H1 (cell line): ENCODE measurements around the gene PHF1. TPM values are rescaled to one million over a fixed set of nuclear protein-coding genes. Genes with fewer than 3 reads are reported as not detected.
A peak's percentile ranks its signal among the peaks of the same experiment; 100 is the strongest.

Source experiments
- CTCF ChIA-PET: fragments of 300-600 bp; sonication (Branson Sonifier 250); formaldehyde crosslinking; loops from one replicate; lab custom pipeline; 2021; ENCODE audit not compliant: partially characterized antibody; lab: Charles Lee
- POLR2A ChIA-PET: fragments of 300-600 bp; sonication (Branson Sonifier 250); formaldehyde crosslinking; loops from one replicate; lab custom pipeline; 2021; ENCODE audit warnings: inconsistent platforms; ENCODE audit not compliant: partially characterized antibody; lab: Charles Lee
- DNase-seq, 2 experiments: peaks; one replicate each; pipeline versions ENCODE4 v3.0.0 to v3.0.0-alpha.2; 2010 to 2022; ENCODE audit warnings: low spot score in 2 of 2, low read depth in 1 of 2, mixed read lengths in 1 of 2
- FAIRE-seq: peaks from 2 replicates; lab custom pipeline; 2011; peaks lifted over from hg19 to GRCh38; lab: Jason Lieb, UNC
- H2AFZ ChIP-seq: 2 replicates; pipeline ENCODE4 v1.8.1; 2012; ENCODE audit warnings: low read length, inconsistent platforms
- H2AK5ac ChIP-seq: 2 replicates; pipeline ENCODE4 v1.6.1; 2013; ENCODE audit warnings: low read depth, low read length
- H2BK120ac ChIP-seq: replicated peaks from 2 replicates; pipeline ENCODE3; 2013; ENCODE audit warnings: low read depth, low read length, inconsistent platforms
- H2BK12ac ChIP-seq: 2 replicates; pipeline ENCODE4 v1.6.1; 2013; ENCODE audit warnings: low read depth, low read length
- H2BK15ac ChIP-seq: 2 replicates; pipeline ENCODE4 v1.6.1; 2013; ENCODE audit warnings: low read length
- H2BK20ac ChIP-seq: 2 replicates; pipeline ENCODE4 v1.6.1; 2013; ENCODE audit warnings: low read length
- H2BK5ac ChIP-seq: 2 replicates; pipeline ENCODE4 v1.6.1; 2013; ENCODE audit warnings: low read depth, low read length
- H3K14ac ChIP-seq: 2 replicates; pipeline ENCODE4 v1.6.1; 2013; ENCODE audit warnings: inconsistent platforms; ENCODE audit not compliant: insufficient read length
- H3K18ac ChIP-seq: 2 replicates; pipeline ENCODE4 v1.6.1; 2013; ENCODE audit warnings: low read length; ENCODE audit errors: extremely low read depth
- H3K23ac ChIP-seq: 2 replicates; pipeline ENCODE4 v1.6.1; 2013; ENCODE audit warnings: inconsistent platforms; ENCODE audit not compliant: insufficient read length
- H3K23me2 ChIP-seq: 2 replicates; pipeline ENCODE4 v1.6.1; 2013; ENCODE audit warnings: low read depth, low read length
- H3K27ac ChIP-seq: 2 replicates; pipeline ENCODE4 v1.6.1; 2011; ENCODE audit warnings: low read depth, low read length, inconsistent platforms
- H3K27me3 ChIP-seq, 4 experiments: replicated peaks in 1 of 4; 1 replicate in 1 of 4; 2 replicates in 3 of 4; pipeline versions ENCODE4 v1.6.1 to v1.8.1; 2011 to 2013; ENCODE audit warnings: low read length in 3 of 4, mild to moderate bottlenecking in 3 of 4, inconsistent platforms in 2 of 4, mixed read lengths in 2 of 4, moderate library complexity in 1 of 4; ENCODE audit not compliant: control insufficient read depth in 3 of 4, insufficient read depth in 3 of 4; ENCODE audit errors: extremely low read depth in 1 of 4
- H3K36me3 ChIP-seq, 4 experiments: 2 replicates each; pipeline versions ENCODE4 v1.6.1 to v1.8.1; 2011 to 2013; ENCODE audit warnings: mild to moderate bottlenecking in 4 of 4, low read length in 3 of 4, moderate library complexity in 2 of 4, control low read depth in 1 of 4, inconsistent platforms in 1 of 4; ENCODE audit not compliant: insufficient read depth in 4 of 4, control insufficient read depth in 2 of 4
- H3K4ac ChIP-seq: replicated peaks from 2 replicates; pipeline ENCODE3; 2013; ENCODE audit warnings: low read length, low read depth, mixed read lengths, inconsistent platforms; ENCODE audit not compliant: insufficient read length
- H3K4me1 ChIP-seq, 4 experiments: replicated peaks in 1 of 4; 1 replicate in 1 of 4; 2 replicates in 3 of 4; pipeline versions ENCODE4 v1.6.1 to v1.8.1; 2011 to 2013; ENCODE audit warnings: low read length in 3 of 4, inconsistent platforms in 2 of 4, mixed read lengths in 1 of 4; ENCODE audit not compliant: insufficient read depth in 4 of 4, control insufficient read depth in 3 of 4
- H3K4me2 ChIP-seq, 2 experiments: 2 replicates each; pipeline versions ENCODE4 v1.6.1 to v1.8.1; 2011 to 2013; ENCODE audit warnings: low read depth in 2 of 2, low read length in 2 of 2, control low read depth in 1 of 2, inconsistent platforms in 1 of 2, mild to moderate bottlenecking in 1 of 2; ENCODE audit not compliant: insufficient read depth in 1 of 2
- H3K4me3 ChIP-seq, 4 experiments: fragments of 200-600, 300-600 bp in 1 of 4; sonication (generic), shearing (Covaris generic), sonication (Bioruptor Twin) in 1 of 4; 2 replicates each; pipeline versions ENCODE4 v1.5.1 to v1.8.1; 2011 to 2016; ENCODE audit warnings: low read length in 4 of 4, low read depth in 3 of 4, control low read depth in 2 of 4, inconsistent platforms in 2 of 4, mild to moderate bottlenecking in 2 of 4, mixed read lengths in 1 of 4, moderate library complexity in 1 of 4; ENCODE audit not compliant: insufficient read depth in 2 of 4; ENCODE audit errors: extremely low read depth in 1 of 4
- H3K56ac ChIP-seq: replicated peaks from 2 replicates; pipeline ENCODE3; 2013; ENCODE audit warnings: low read depth, mild to moderate bottlenecking, mixed read lengths, low read length, inconsistent platforms; ENCODE audit not compliant: insufficient read length
- H3K79me1 ChIP-seq: 2 replicates; pipeline ENCODE4 v1.6.1; 2013; ENCODE audit warnings: low read depth, low read length, control low read depth
- H3K79me2 ChIP-seq, 2 experiments: 2 replicates each; pipeline versions ENCODE4 v1.6.1 to v1.8.1; 2012 to 2013; ENCODE audit warnings: low read length in 2 of 2, mild to moderate bottlenecking in 2 of 2, inconsistent platforms in 1 of 2; ENCODE audit not compliant: insufficient read depth in 2 of 2, control insufficient read depth in 1 of 2
- H3K9ac ChIP-seq, 4 experiments: replicated peaks in 1 of 4; 1 replicate in 1 of 4; 2 replicates in 3 of 4; pipeline versions ENCODE4 v1.6.1 to v1.8.1; 2011 to 2013; ENCODE audit warnings: low read depth in 3 of 4, low read length in 3 of 4, control low read depth in 2 of 4, mild to moderate bottlenecking in 2 of 4, moderate library complexity in 2 of 4, inconsistent platforms in 1 of 4; ENCODE audit errors: extremely low read depth in 1 of 4
- H3K9me3 ChIP-seq, 2 experiments: 2 replicates each; pipeline versions ENCODE4 v1.6.1 to v1.8.1; 2012 to 2013; ENCODE audit warnings: mild to moderate bottlenecking in 2 of 2, moderate library complexity in 2 of 2, control low read depth in 1 of 2, inconsistent platforms in 1 of 2, low read depth in 1 of 2, low read length in 1 of 2, mixed read lengths in 1 of 2; ENCODE audit not compliant: insufficient read depth in 2 of 2
- H4K20me1 ChIP-seq, 2 experiments: replicated peaks in 1 of 2; 2 replicates each; pipeline versions ENCODE3 to v1.8.1; 2011 to 2013; ENCODE audit warnings: inconsistent platforms in 2 of 2, low read length in 2 of 2, mild to moderate bottlenecking in 1 of 2; ENCODE audit not compliant: insufficient read depth in 2 of 2, control insufficient read depth in 1 of 2
- H4K5ac ChIP-seq: 2 replicates; pipeline ENCODE4 v1.6.1; 2013; ENCODE audit warnings: low read length, low read depth, mixed read lengths, inconsistent platforms; ENCODE audit not compliant: insufficient read length
- H4K8ac ChIP-seq: 2 replicates; pipeline ENCODE4 v1.8.0; 2013; ENCODE audit warnings: mild to moderate bottlenecking, moderate library complexity, low read length, inconsistent platforms; ENCODE audit not compliant: insufficient read depth; ENCODE audit errors: extremely low read depth
- H4K91ac ChIP-seq: replicated peaks from 2 replicates; pipeline ENCODE3; 2013; ENCODE audit warnings: low read length, mixed read lengths, inconsistent platforms; ENCODE audit not compliant: insufficient read length
- KDM5A ChIP-seq: fragments of 200-600 bp; IDR thresholded peaks from 2 replicates; pipeline ENCODE4 v1.7.1; 2012; ENCODE audit warnings: mild to moderate bottlenecking, low read length, inconsistent platforms, mixed read lengths
- MAX ChIP-seq: IDR thresholded peaks from 2 replicates; pipeline ENCODE4 v1.6.1; 2012; ENCODE audit warnings: inconsistent platforms
- SIN3A ChIP-seq, 2 experiments: IDR thresholded peaks in 1 of 2; conservative IDR thresholded peaks in 1 of 2; 2 replicates each; pipeline ENCODE4 v1.6.1; 2011 to 2012; ENCODE audit warnings: low read length in 2 of 2, improper control_type of control experiment in 1 of 2, low read depth in 1 of 2, mild to moderate bottlenecking in 1 of 2
- SP1 ChIP-seq: IDR thresholded peaks from 2 replicates; pipeline ENCODE4 v1.6.1; 2011; ENCODE audit warnings: low read depth, low read length
- TAF1 ChIP-seq: IDR thresholded peaks from 2 replicates; pipeline ENCODE4 v1.6.1; 2011; ENCODE audit warnings: mild to moderate bottlenecking, low read depth, low read length
- WGBS, 2 experiments: shearing (Covaris generic) in 1 of 2; methylation state at CpG; one replicate each; pipeline versions ENCODE4 v1.1.6 to v1.1.7; 2013 to 2015; ENCODE audit warnings: low lambda C conversion rate in 2 of 2, mixed read lengths in 2 of 2, inconsistent platforms in 1 of 2, low coverage in 1 of 2, missing lambda C conversion rate in 1 of 2; ENCODE audit not compliant: insufficient replicate concordance in 2 of 2, insufficient coverage in 1 of 2, insufficient read length in 1 of 2; ENCODE audit errors: extremely low coverage in 1 of 2, missing lambda C conversion rate in 1 of 2; 5-methylcytosine and 5-hydroxymethylcytosine counted together
- polyA plus RNA-seq, 7 experiments: library from polyadenylated mRNA; depleted of rRNA in 3 of 7; stranded (reverse) in 5 of 7; unstranded in 2 of 7; fragments of >200 nt in 5 of 7; fragments of 200-250 nt in 2 of 7; gene quantifications; 1 replicate in 5 of 7; 2 replicates in 1 of 7; 4 replicates in 1 of 7; pipeline versions ENCODE4 v1.2.1 to v1.2.3, GENCODE V29; 2011 to 2013; ENCODE audit warnings: missing spikeins in 2 of 7, mixed read lengths in 2 of 7
- total RNA-seq: library from RNA; stranded (reverse); fragmentation: NEBNext Ultra II Directional; extraction: Animal tissue kit (Norgen Biotek cat#: 25700); gene quantifications from 2 replicates; pipeline ENCODE4 v1.2.1, GENCODE V29; 2021

Gene PHF1
- total and polyA plus RNA-seq, 2 of the 8 experiments (the other 6 are each of a cell fraction or from before 2014, with no cell fraction given) = 47.3 to 78.6 TPM

GRCh38 chr6:33420491-33421343 lies 9.9 kb downstream of the PHF1 start:
- H3K14ac ChIP-seq = no peak overlapping the region
- peak overlapping the region; percentile 44 for H3K56ac ChIP-seq
- H3K4me2 ChIP-seq = peak overlapping the region; percentile 67 to 89
- no peak overlapping the region for H4K5ac ChIP-seq
- 0 out of 2 replicates have a peak overlapping the region, but pooled peaks have one; percentile 29 for H2AK5ac ChIP-seq
- peak overlapping the region; percentile 46 to 99 (median 60) for H3K4me3 ChIP-seq
- H3K27me3 ChIP-seq = no peaks in the 10 kb centered on the region
- no peak for DNase-seq
- H3K23me2 ChIP-seq = peaks cover 30% of the 10 kb centered on the region
- H2BK20ac ChIP-seq = no peak overlapping the region
- H3K9me3 ChIP-seq = no peaks in the 10 kb centered on the region
- peak overlapping the region in 3 of 4 experiments; percentile 9 to 79 (median 37); a peak in 4 of 7 replicates for H3K9ac ChIP-seq
- H2AFZ ChIP-seq = no peak overlapping the region
- 84% methylated on average over 3 of the region's 6 CpGs; no CpG with 5 or more reads in 1 of the 2 experiments for WGBS, 2 experiments
- TF ChIP-seq MAX (peak; percentile 30; the same call in 1 of the 2 replicates), SP1 (0 out of 2 replicates have a peak, but pooled peaks have one; percentile 41), KDM5A (peak; percentile 77; the same call in 1 of the 2 replicates), TAF1 (no peak), SIN3A (conservative IDR thresholded peaks at IDR 0.05 in 1 of 2, IDR thresholded peaks at IDR 0.05 in 1 of 2; ENCODE audit: low read depth in 1 of 2, low read length in 2 of 2) (0 out of 4 replicates have a peak, but pooled peaks of 1 of the 2 experiments have one; percentile 31)
- H4K20me1 ChIP-seq = peaks cover under 1 to 8% of the 10 kb centered on the region in 2 experiments
- peaks cover 5% of the 10 kb centered on the region; the same call in 1 of the 2 replicates for H3K79me1 ChIP-seq
- no peak overlapping the region; the same call in 1 of the 2 replicates for H2BK5ac ChIP-seq
- no peak overlapping the region for H2BK120ac ChIP-seq
- H2BK15ac ChIP-seq = no peak overlapping the region
- H3K79me2 ChIP-seq = peaks cover 19 to 58% of the 10 kb centered on the region in 2 experiments
- peaks cover under 1 to 19% (median 13%) of the 10 kb centered on the region in 4 experiments; a peak in 6 of 8 replicates for H3K36me3 ChIP-seq
- H3K18ac ChIP-seq = peak overlapping the region; percentile 60; the same call in 1 of the 2 replicates
- peak overlapping the region; percentile 27 for H3K4ac ChIP-seq
- H3K27ac ChIP-seq = peak overlapping the region; percentile 54; the same call in 1 of the 2 replicates
- no peak overlapping the region for H4K8ac ChIP-seq
- H3K23ac ChIP-seq = no peak overlapping the region
- no peak overlapping the region for H2BK12ac ChIP-seq
- POLR2A ChIA-PET = interaction anchor here (0.6 to 4.4 kb wide), 6 partner anchors 11 to 173 kb away, joined by 3 to 82 read pairs (median 3); no protein-coding TSS in a partner anchor
- H3K4me1 ChIP-seq = peaks cover 8 to 36% (median 15%) of the 10 kb centered on the region in 4 experiments
- H4K91ac ChIP-seq = peak overlapping the region; percentile 82
- no peak for FAIRE-seq
- CTCF ChIA-PET = interaction anchor here (0.6 kb wide), 1 partner anchor 12 kb away, joined by 3 read pairs; no protein-coding TSS in a partner anchor
